ENCODE measurements around the gene CCNYL1. TPM values are rescaled to one million over a fixed set of nuclear protein-coding genes. Genes with fewer than 3 reads are reported as not detected.
"Not testable (repeated sequence)": the region's sequence is repeated elsewhere in the genome, so short reads cannot be mapped to it uniquely, and the experiment has no call there.

The CCNYL1 gene
- 16.2 TPM for polyA plus RNA-seq (2013, experiment 1 of 2; ENCODE audit: insufficient read length)
- polyA plus RNA-seq (2013, experiment 2 of 2; ENCODE audit: insufficient read length) = 13.4 TPM

DNA sequence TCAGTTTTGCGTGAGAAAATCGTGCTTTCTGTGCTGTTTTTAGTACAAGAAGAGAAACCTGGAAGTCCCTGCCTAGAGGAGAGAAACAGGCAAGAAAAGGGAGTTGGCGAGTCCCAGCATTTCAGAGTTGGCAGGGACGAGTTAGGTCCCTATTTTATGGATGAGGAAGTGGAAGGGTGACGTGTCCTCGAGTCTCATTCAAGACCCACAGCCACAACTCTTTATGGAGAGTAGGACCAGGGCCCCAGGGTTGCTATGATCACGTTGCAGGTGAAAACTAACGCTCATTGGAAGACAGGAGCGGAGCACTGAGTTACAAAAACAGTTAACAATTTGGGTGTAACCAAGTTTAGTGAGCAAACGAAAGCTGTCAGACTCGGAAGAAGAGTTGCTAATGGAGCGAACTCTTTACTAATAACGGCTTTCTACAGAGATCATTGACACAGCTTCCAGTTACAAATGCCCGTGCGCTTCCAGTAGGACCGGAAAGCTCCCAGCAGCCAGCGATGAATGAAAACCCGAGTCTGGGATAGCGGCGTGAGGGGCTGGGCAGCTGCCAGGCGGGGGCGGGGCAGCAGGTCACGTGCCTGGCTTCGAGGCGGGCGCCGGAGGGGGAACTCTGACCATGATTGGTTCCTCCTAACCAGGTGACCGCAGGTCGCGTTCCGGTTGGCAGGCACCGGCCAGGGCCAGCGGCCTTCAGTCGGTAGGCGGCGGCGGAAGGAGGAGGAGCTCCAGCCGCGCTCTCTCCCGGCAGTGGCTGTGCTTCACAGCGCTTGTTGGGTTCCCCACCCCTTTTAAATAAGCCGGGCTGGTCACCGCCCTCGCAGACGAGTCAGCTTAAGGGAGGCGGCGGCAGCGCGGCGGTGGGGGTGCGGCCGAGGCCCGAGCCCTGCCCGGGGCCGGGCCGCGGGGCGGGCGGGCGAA, at the start of gene CCNYL1:
Gene CCNYL1, plus strand, starts transcription at position 827 of the 927 bp plus-strand sequence. CDS start 257 bp downstream, outside the sequence.
- peak; percentile 99 for DNase-seq

DNA sequence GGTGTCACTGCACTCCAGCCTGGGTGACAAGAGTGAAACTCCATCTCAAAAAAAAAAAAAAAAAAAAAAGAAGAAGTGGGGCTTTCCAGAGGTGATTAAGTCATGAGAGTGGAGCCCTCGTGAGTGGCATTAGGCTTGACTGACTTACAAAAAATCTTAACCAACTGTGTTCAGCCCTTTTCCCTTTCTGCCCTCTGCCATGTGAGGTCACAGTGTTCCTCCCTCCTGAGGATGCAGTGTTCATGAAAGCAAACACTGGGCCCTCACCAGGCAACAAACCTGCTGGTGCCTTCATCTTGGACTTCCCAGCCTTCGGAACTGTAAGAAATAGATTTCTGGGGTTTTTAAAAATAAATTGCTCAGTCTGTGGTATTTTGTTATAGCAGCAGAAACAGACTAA, 49.2 kb upstream of the CCNYL1 start:
- DNase-seq = no peak

DNA sequence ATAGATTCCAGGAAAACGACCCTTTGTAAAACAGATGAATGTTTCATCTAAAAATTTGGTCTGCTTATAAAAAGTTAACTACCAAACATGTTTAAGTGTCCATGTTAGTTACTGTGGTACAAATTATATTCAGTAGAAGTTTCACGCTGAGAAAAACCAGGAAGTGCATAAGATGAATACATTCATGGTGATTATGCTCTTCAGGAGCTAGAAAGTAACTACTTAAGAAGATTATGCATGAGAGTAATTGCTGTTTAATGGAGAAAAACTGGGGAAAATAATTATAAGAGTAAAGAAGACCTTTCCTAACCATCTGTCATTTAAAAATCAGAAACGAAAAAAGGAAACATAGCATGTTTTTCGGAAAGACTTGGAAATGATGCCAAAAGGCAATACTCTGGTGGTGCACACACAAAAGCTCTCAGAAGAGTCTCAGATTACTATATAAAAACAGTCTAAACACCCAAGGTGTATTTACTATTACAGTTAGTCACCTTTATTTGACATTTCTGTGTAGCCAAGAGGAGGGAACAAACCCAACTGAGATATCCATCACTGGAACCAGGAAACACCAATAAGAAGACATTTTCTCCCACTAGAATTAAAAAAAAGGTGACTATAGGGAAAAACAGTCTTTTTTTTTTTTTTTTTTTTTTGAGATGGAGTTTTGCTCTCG, 47.4 kb upstream of the CCNYL1 start:
- no peak for DNase-seq

DNA sequence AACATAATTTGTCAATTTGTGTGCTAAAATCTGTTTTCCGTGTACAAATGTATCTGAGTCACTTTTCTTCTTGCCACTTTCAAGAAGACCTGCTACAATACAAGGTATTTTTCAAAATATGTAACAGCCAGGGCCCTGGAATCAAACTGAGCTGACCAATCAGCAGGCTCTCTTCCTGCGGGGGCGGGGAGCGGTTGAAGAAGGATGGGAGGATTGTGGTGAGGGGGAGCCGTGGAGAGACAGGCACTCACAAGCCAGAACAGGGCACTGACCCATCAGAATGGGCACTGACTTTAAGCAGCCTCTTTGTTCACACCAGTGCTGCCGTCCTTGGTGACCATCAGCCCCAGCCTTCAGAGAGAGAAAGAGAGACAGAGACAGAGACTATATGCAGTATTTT, 40.6 kb upstream of the CCNYL1 start:
- DNase-seq = no peak

- DNase-seq = no peak
These were observed 38.0 kb upstream of the CCNYL1 start for GRCh38 chr2:207673431-207673830.

- DNase-seq = no peak
These were observed 37.1 kb upstream of the CCNYL1 start for GRCh38 chr2:207674266-207674774.

- DNase-seq = no peak
These were observed 36.6 kb upstream of the CCNYL1 start for GRCh38 chr2:207674826-207675225.

- peak; percentile 71 for DNase-seq
These were observed 34.5 kb upstream of the CCNYL1 start for GRCh38 chr2:207676827-207677354.

- DNase-seq = no peak
These were observed 30.0 kb upstream of the CCNYL1 start for GRCh38 chr2:207681431-207681830.

- no peak for DNase-seq
These were observed 28.9 kb upstream of the CCNYL1 start for GRCh38 chr2:207682557-207682956.

- no peak for DNase-seq
These were observed 28.0 kb upstream of the CCNYL1 start for GRCh38 chr2:207683438-207683837.

DNA sequence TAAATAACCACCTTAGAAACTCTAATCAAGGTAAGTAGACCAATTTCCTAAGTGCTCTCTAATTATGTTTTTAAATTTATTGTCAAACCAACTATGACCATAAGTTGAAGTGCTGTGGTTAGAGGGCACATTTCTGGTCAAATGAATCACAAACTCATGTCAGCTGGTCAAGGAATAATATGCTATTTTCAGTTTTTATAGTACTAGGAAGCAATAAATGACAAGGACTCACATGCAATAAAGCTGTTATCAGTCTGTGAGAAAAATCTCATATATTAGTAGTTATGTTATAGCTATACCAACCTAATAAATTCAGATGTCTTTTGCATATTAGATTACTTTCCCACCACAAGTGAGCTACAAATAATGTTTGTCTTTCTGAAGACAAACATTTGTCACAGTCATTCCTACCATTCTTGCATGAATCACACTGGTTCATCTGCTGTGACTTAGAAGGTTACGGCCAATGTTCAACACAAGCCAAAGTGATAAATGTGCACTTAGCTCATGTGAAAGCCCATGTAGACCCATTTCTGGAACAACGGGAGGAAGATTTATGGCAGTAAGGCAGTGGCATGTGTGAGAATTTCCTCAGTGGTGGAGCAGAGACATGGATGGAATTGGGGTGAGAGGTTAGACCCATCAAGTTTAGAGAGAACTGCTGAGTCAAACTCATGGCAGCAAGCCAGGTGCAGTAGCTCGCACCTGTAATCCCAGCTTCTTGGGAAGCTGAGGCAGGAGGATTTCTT, 27.4 kb upstream of the CCNYL1 start:
- peak; percentile 78 for DNase-seq

DNA sequence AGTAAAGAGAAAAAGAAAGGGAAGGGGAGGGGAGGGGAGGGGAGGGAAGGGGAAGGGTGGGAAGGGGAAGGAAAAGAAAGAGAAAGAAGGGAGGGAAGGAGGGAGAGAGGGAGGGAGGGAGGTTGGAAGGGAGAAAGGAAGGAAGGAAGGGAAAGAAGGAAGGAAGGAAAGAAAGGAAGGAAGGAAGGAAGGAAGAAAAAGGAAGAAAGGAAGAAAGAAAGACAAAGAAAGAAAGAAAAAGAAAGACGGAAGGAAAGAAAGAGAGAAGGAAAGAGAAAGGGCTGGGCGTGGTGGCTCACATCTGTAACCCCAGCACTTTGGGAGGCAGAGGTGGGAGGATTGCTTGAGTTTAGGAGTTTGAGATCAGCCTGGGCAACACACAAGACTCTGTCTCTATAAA, 24.6 kb upstream of the CCNYL1 start:
- no peak for DNase-seq

DNA sequence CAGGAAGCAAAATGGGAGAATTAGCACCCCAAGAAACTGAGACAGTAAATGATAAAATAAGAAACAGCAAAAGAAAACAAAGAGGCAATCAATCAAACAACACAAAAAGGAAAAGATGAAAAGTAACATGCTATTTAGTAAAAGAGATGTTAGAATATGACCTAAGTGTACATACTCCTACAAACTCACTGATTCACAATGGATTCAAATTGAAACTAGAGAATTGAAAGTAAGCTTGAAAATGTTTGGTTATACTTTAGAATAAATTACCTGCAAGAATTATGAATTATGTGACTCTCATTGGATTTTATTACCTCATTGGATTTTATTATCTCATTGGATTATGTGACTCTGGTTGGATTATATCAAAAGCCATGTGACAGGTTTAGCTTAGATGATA, 22.8 kb upstream of the CCNYL1 start:
- no peak for DNase-seq

GRCh38 chr2:207690845-207691461, 20.5 kb upstream of the CCNYL1 start:
- not testable (repeated sequence) for DNase-seq

- no peak for DNase-seq
These were observed 19.0 kb upstream of the CCNYL1 start for GRCh38 chr2:207692206-207693065.

- DNase-seq = no peak
These were observed 17.7 kb upstream of the CCNYL1 start for GRCh38 chr2:207693641-207694249.

GRCh38 chr2:207694811-207695281, 16.6 kb upstream of the CCNYL1 start:
- no peak for DNase-seq

- DNase-seq = no peak
These were observed 16.1 kb upstream of the CCNYL1 start for GRCh38 chr2:207695293-207695692.

GRCh38 chr2:207696911-207697310, 14.5 kb upstream of the CCNYL1 start:
- not testable (repeated sequence) for DNase-seq

All from fibroblast of skin of abdomen (primary cell).